NCI-H1436 treated with DMSO at 0.1 percent for 48 hours (cell line): Measurements from ENCODE around the gene MAP2K7.
"Not testable (repeated sequence)": the region's sequence is repeated elsewhere in the genome, so short reads cannot be mapped to it uniquely, and the experiment has no call there.

Source experiments
- DNase-seq: peaks from one replicate; lab custom pipeline; 2025; lab: John Stamatoyannopoulos, UW

Gene MAP2K7

GRCh38 chr19:7919610-7920518 is 16.2 kb downstream of the MAP2K7 start, which contains the start of gene SNAPC2:
Gene SNAPC2 (plus strand): TSS chr19:7920338. CDS start chr19:7920367, 29 bp downstream.
- peak; percentile 71 for DNase-seq

GRCh38 chr19:7920519-7921301 is 17.0 kb downstream of the MAP2K7 start:
- DNase-seq = peak; percentile 57

GRCh38 chr19:7921302-7921966 is 17.8 kb downstream of the MAP2K7 start:
- DNase-seq = no peak

GRCh38 chr19:7921967-7922835 is 18.5 kb downstream of the MAP2K7 start:
- no peak for DNase-seq

- DNase-seq = no peak
These were observed 19.1 kb downstream of the MAP2K7 start for GRCh38 chr19:7922836-7923195.

GRCh38 chr19:7923295-7924191 is 19.9 kb downstream of the MAP2K7 start:
- no peak for DNase-seq

GRCh38 chr19:7924241-7924640 is 20.6 kb downstream of the MAP2K7 start:
- DNase-seq = no peak

- no peak for DNase-seq
These were observed 21.0 kb downstream of the MAP2K7 start for GRCh38 chr19:7924651-7925170.

- no peak for DNase-seq
These were observed 21.6 kb downstream of the MAP2K7 start for GRCh38 chr19:7925171-7925851.

GRCh38 chr19:7926021-7926726 is 22.5 kb downstream of the MAP2K7 start, which contains the start of gene CTXN1:
Gene CTXN1 (minus strand): TSS chr19:7926135. CDS start chr19:7925538, 597 bp downstream.
- DNase-seq = no peak

GRCh38 chr19:7926727-7927604 is 23.3 kb downstream of the MAP2K7 start:
- DNase-seq = no peak

- no peak for DNase-seq
These were observed 24.1 kb downstream of the MAP2K7 start for GRCh38 chr19:7927605-7928333.

- no peak for DNase-seq
These were observed 24.6 kb downstream of the MAP2K7 start for GRCh38 chr19:7928334-7928706.

- no peak for DNase-seq
These were observed 25.3 kb downstream of the MAP2K7 start for GRCh38 chr19:7928741-7929701.

- not testable (repeated sequence) for DNase-seq
These were observed 26.4 kb downstream of the MAP2K7 start for GRCh38 chr19:7930030-7930429.

GRCh38 chr19:7930765-7931164 is 27.1 kb downstream of the MAP2K7 start:
- DNase-seq = no peak
